Loucy (cell line): ENCODE measurements around the gene OTOA.

Experiments
- H2AFZ ChIP-seq: fragments of 200-600 bp; sonication (generic); 2 replicates; pipeline ENCODE4 v1.6.0; 2016; ENCODE audit warnings: antibody characterized with exemption, mild to moderate bottlenecking, low read length, moderate library complexity
- H3F3A ChIP-seq: fragments of 200-600 bp; 2 replicates; pipeline ENCODE4 v1.6.0; 2016; ENCODE audit warnings: antibody characterized with exemption, low read depth, mild to moderate bottlenecking
- H3K27me3 ChIP-seq: fragments of 200-600 bp; sonication (generic); 2 replicates; pipeline ENCODE4 v1.6.1; 2014; ENCODE audit warnings: low read length, mild to moderate bottlenecking; ENCODE audit not compliant: insufficient read depth, poor library complexity, severe bottlenecking
- H3K36me3 ChIP-seq: fragments of 200-600 bp; sonication (generic); 2 replicates; pipeline ENCODE4 v1.6.1; 2016; ENCODE audit warnings: low read length; ENCODE audit not compliant: insufficient read depth
- H3K4me1 ChIP-seq: fragments of 200-600 bp; sonication (generic); 2 replicates; pipeline ENCODE4 v1.5.1; 2014; ENCODE audit warnings: low read length, mild to moderate bottlenecking; ENCODE audit not compliant: insufficient read depth, poor library complexity, severe bottlenecking
- H3K4me2 ChIP-seq: fragments of 200-600 bp; sonication (generic); 2 replicates; pipeline ENCODE4 v1.6.0; 2014; ENCODE audit warnings: antibody characterized with exemption, low read length, low read depth, mild to moderate bottlenecking; ENCODE audit not compliant: poor library complexity, severe bottlenecking
- H3K4me3 ChIP-seq: fragments of 200-600 bp; sonication (generic); 2 replicates; pipeline ENCODE4 v1.5.1; 2014; ENCODE audit warnings: low read length, mild to moderate bottlenecking, mixed read lengths; ENCODE audit not compliant: poor library complexity, severe bottlenecking
- H3K79me2 ChIP-seq: fragments of 200-600 bp; sonication (generic); 2 replicates; pipeline ENCODE4 v1.6.1; 2014; ENCODE audit warnings: low read length; ENCODE audit not compliant: insufficient read depth
- H3K9ac ChIP-seq: fragments of 200-600 bp; sonication (generic); 2 replicates; pipeline ENCODE4 v1.6.0; 2014; ENCODE audit warnings: mild to moderate bottlenecking, low read depth, low read length, moderate library complexity; ENCODE audit not compliant: poor library complexity, severe bottlenecking
- H3K9me2 ChIP-seq: fragments of 200-600 bp; sonication (generic); replicated peaks from 2 replicates; pipeline ENCODE4 v1.6.1; 2016; ENCODE audit warnings: low read depth, low read length, mixed read lengths
- H3K9me3 ChIP-seq: fragments of 200-600 bp; sonication (generic); 2 replicates; pipeline ENCODE4 v1.6.1; 2014; ENCODE audit warnings: mild to moderate bottlenecking, antibody characterized with exemption, low read length, low read depth; ENCODE audit not compliant: insufficient read depth
- H4K20me1 ChIP-seq: fragments of 200-600 bp; sonication (generic); 2 replicates; pipeline ENCODE4 v1.6.0; 2014; ENCODE audit warnings: antibody characterized with exemption, low read length, mild to moderate bottlenecking; ENCODE audit not compliant: insufficient read depth, poor library complexity, severe bottlenecking
- CTCF ChIP-seq: fragments of 200-600 bp; sonication (generic); conservative IDR thresholded peaks from 2 replicates; pipeline ENCODE4 v1.5.1; 2014; ENCODE audit warnings: mild to moderate bottlenecking, antibody characterized with exemption, low read length
- EZH2phosphoT487 ChIP-seq: fragments of 200-600 bp; IDR thresholded peaks from 2 replicates; pipeline ENCODE4 v1.6.1; 2018; ENCODE audit warnings: antibody characterized with exemption, mild to moderate bottlenecking, moderate library complexity, borderline replicate concordance

Gene OTOA

DNA sequence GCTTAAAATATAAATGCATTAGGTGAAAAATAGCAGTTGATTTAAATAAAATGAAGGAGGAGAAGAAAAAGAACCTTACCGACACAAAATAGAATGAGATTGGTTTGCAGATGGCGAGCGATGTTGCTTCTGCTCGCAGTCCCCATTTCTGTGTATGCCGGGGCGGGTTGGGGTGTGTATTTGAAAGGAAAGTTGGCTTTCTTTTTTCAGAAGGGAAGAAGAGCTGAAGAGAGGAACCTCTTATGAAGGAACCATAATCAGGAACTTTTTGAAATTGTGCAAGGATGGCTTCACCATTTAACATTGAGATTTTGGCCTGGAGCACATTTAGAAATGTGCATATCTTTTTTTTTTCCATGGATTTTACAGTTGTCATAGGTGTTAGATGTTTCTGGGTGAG, 11.3 kb upstream of the OTOA start, which contains the start of gene IGSF6:
IGSF6 (minus strand) TSS at position 156 of the 400 bp plus-strand sequence; CDS start at position 146, 10 bp downstream.
- Histone ChIP-seq H3K9ac (no peak within 1 kb of the TSS), H3K9me2 (no peaks in the 10 kb centered on the region), H2AFZ (no peak within 1 kb of the TSS), H4K20me1 (peaks cover 8% of the 10 kb centered on the region), H3K36me3 (peaks cover 35% of the 10 kb centered on the region), H3K4me2 (no peak within 1 kb of the TSS), H3K4me3 (no peak within 1 kb of the TSS), H3K79me2 (peaks cover 45% of the 10 kb centered on the region), H3K9me3 (no peaks in the 10 kb centered on the region), H3K4me1 (peaks cover 28% of the 10 kb centered on the region), H3K27me3 (no peaks in the 10 kb centered on the region), H3F3A (peaks cover 11% of the 10 kb centered on the region)
- no peak for TF ChIP-seq CTCF
- TF ChIP-seq EZH2phosphoT487 = no peak

GRCh38 chr16:21653571-21653970, 10.2 kb upstream of the OTOA start:
- Histone ChIP-seq H3K4me3 (no peak overlapping the region), H3K9me2 (no peaks in the 10 kb centered on the region), H3F3A (no peaks in the 10 kb centered on the region), H3K79me2 (peaks cover 40% of the 10 kb centered on the region), H4K20me1 (no peaks in the 10 kb centered on the region), H3K4me2 (no peak overlapping the region), H3K4me1 (peaks cover 17% of the 10 kb centered on the region), H3K36me3 (peaks cover 35% of the 10 kb centered on the region), H3K27me3 (no peaks in the 10 kb centered on the region), H3K9me3 (no peaks in the 10 kb centered on the region), H3K9ac (no peak overlapping the region), H2AFZ (no peak overlapping the region)
- TF ChIP-seq CTCF (no peak), EZH2phosphoT487 (no peak)

- H3K27me3 ChIP-seq = no peaks in the 10 kb centered on the region
- H4K20me1 ChIP-seq = no peaks in the 10 kb centered on the region
- H3K9me3 ChIP-seq = no peaks in the 10 kb centered on the region
- no peaks in the 10 kb centered on the region for H3F3A ChIP-seq
- H3K36me3 ChIP-seq = peaks cover 32% of the 10 kb centered on the region
- no peak overlapping the region for H3K4me2 ChIP-seq
- H3K9ac ChIP-seq = no peak overlapping the region
- peaks cover 31% of the 10 kb centered on the region; the same call in 1 of the 2 replicates for H3K79me2 ChIP-seq
- no peak overlapping the region for H2AFZ ChIP-seq
- peaks cover 8% of the 10 kb centered on the region for H3K4me1 ChIP-seq
- no peak overlapping the region for H3K4me3 ChIP-seq
- TF ChIP-seq EZH2phosphoT487 (no peak), CTCF (no peak)
- no peaks in the 10 kb centered on the region for H3K9me2 ChIP-seq
Measured at GRCh38 chr16:21654466-21654865, 9.3 kb upstream of the OTOA start.
